HepG2 (cell line): ENCODE data around the gene CRADD. TPM values are rescaled to one million over a fixed set of nuclear protein-coding genes. Genes with fewer than 3 reads are reported as not detected.

Source experiments
- GMEB1 ChIP-seq: sonication (generic); formaldehyde crosslinking; IDR thresholded peaks from 2 replicates; pipeline ENCODE4 v1.5.1; 2020; ENCODE audit warnings: missing genetic modification reagents, mild to moderate bottlenecking, borderline replicate concordance
- IRF1 ChIP-seq: sonication (generic); formaldehyde crosslinking; IDR thresholded peaks from 2 replicates; pipeline ENCODE4 v1.4.0; 2020; ENCODE audit warnings: low read depth, mild to moderate bottlenecking, missing genetic modification reagents
- JARID2 ChIP-seq: sonication (generic); formaldehyde crosslinking; IDR thresholded peaks from 2 replicates; pipeline ENCODE4 v1.8.1; 2023; ENCODE audit warnings: missing genetic modification reagents, inconsistent platforms; ENCODE audit not compliant: insufficient replicate concordance
- MLXIP ChIP-seq: sonication (generic); formaldehyde crosslinking; IDR thresholded peaks from 2 replicates; pipeline ENCODE4 v1.9.0; 2021; ENCODE audit warnings: missing genetic modification reagents, borderline replicate concordance
- NR0B2 ChIP-seq: sonication (generic); formaldehyde crosslinking; IDR thresholded peaks from 2 replicates; pipeline ENCODE4 v1.4.0; 2020; ENCODE audit warnings: mild to moderate bottlenecking, missing genetic modification reagents
- REXO4 ChIP-seq: sonication (generic); formaldehyde crosslinking; IDR thresholded peaks from 2 replicates; pipeline ENCODE4 v1.8.0; 2022; ENCODE audit warnings: missing genetic modification reagents, mild to moderate bottlenecking, borderline replicate concordance
- SALL1 ChIP-seq: sonication (generic); formaldehyde crosslinking; IDR thresholded peaks from 2 replicates; pipeline ENCODE4 v1.8.0; 2022; ENCODE audit warnings: mild to moderate bottlenecking, missing genetic modification reagents
- SNAI1 ChIP-seq: sonication (generic); formaldehyde crosslinking; IDR thresholded peaks from 2 replicates; pipeline ENCODE4 v1.5.0; 2020; ENCODE audit warnings: mild to moderate bottlenecking, missing genetic modification reagents, borderline replicate concordance
- STAG1 ChIP-seq: sonication (generic); formaldehyde crosslinking; IDR thresholded peaks from 2 replicates; pipeline ENCODE4 v1.4.0; 2020; ENCODE audit warnings: missing genetic modification reagents
- TARDBP ChIP-seq: sonication (generic); formaldehyde crosslinking; IDR thresholded peaks from 2 replicates; pipeline ENCODE4 v1.8.0; 2022; ENCODE audit warnings: mild to moderate bottlenecking, missing genetic modification reagents
- TRIM24 ChIP-seq: sonication (generic); formaldehyde crosslinking; IDR thresholded peaks from 2 replicates; pipeline ENCODE4 v1.8.0; 2022; ENCODE audit warnings: mild to moderate bottlenecking, missing genetic modification reagents
- ZBTB3 ChIP-seq: sonication (generic); formaldehyde crosslinking; IDR thresholded peaks from 2 replicates; pipeline ENCODE4 v1.4.0; 2020; ENCODE audit warnings: low read depth, mild to moderate bottlenecking, moderate library complexity, missing genetic modification reagents, borderline replicate concordance
- ZFAT ChIP-seq: sonication (generic); formaldehyde crosslinking; conservative IDR thresholded peaks from 2 replicates; pipeline ENCODE4 v1.8.1; 2023; ENCODE audit warnings: missing genetic modification reagents, inconsistent platforms
- ZFP91 ChIP-seq: sonication (generic); formaldehyde crosslinking; IDR thresholded peaks from 2 replicates; pipeline ENCODE4 v1.9.0; 2022; ENCODE audit warnings: missing genetic modification reagents, mild to moderate bottlenecking, borderline replicate concordance
- ZFY ChIP-seq: sonication (generic); formaldehyde crosslinking; IDR thresholded peaks from 2 replicates; pipeline ENCODE4 v1.4.0; 2020; ENCODE audit warnings: missing genetic modification reagents
- ZNF230 ChIP-seq: sonication (generic); formaldehyde crosslinking; IDR thresholded peaks from 2 replicates; pipeline ENCODE4 v1.4.0; 2020; ENCODE audit warnings: mild to moderate bottlenecking, missing genetic modification reagents
- ZNF564 ChIP-seq: sonication (generic); formaldehyde crosslinking; IDR thresholded peaks from 2 replicates; pipeline ENCODE4 v1.8.1; 2023; ENCODE audit warnings: mild to moderate bottlenecking, missing genetic modification reagents
- ZNF816 ChIP-seq: sonication (generic); formaldehyde crosslinking; IDR thresholded peaks from 2 replicates; pipeline ENCODE4 v1.8.0; 2022; ENCODE audit warnings: missing genetic modification reagents, mild to moderate bottlenecking, borderline replicate concordance
- polyA plus RNA-seq, 8 experiments: library from polyadenylated mRNA; depleted of rRNA in 3 of 8; stranded (reverse) in 7 of 8; unstranded in 1 of 8; fragments of >200 nt; fragmentation: Illumina TruSeq in 4 of 8; extraction: Trizol in 4 of 8; gene quantifications; 2 replicates each; pipeline versions ENCODE4 v1.2.1 to v1.2.3, GENCODE V29; 2011 to 2016; ENCODE audit warnings: low read depth in 4 of 8, missing spikeins in 1 of 8, mixed read lengths in 1 of 8; ENCODE audit not compliant: insufficient read depth in 1 of 8
- total RNA-seq, 5 experiments: library from RNA; depleted of rRNA; stranded (reverse); fragments of >200 nt; fragmentation: Illumina TruSeq; extraction: Trizol; gene quantifications; 2 replicates each; pipeline ENCODE4 v1.2.3, GENCODE V29; 2016; ENCODE audit warnings: low read depth in 1 of 5

Gene CRADD
- total and polyA plus RNA-seq, 2 of the 13 experiments (the other 11 are each of a cell fraction or from before 2014, with no cell fraction given): 12.4 to 18.8 TPM

GRCh38 chr12:93742110-93742934 is 65.1 kb downstream of the CRADD start (continued):
- TF ChIP-seq ZNF816 (0 out of 2 replicates have a peak, but pooled peaks have one; percentile 58), SNAI1 (CRISPR knock-in tag) (no peak), NR0B2 (CRISPR knock-in tag) (0 out of 2 replicates have a peak, but pooled peaks have one; percentile 44), GMEB1 (CRISPR knock-in tag) (0 out of 2 replicates have a peak, but pooled peaks have one; percentile 9), ZNF564 (CRISPR knock-in tag) (0 out of 2 replicates have a peak, but pooled peaks have one; percentile 51), TRIM24 (CRISPR knock-in tag) (no peak), MLXIP (no peak), ZFAT (no peak), JARID2 (no peak), ZNF230 (CRISPR knock-in tag) (no peak), REXO4 (CRISPR knock-in tag) (no peak), TARDBP (CRISPR knock-in tag) (0 out of 2 replicates have a peak, but pooled peaks have one; percentile 37), ZBTB3 (CRISPR knock-in tag) (no peak), SALL1 (CRISPR knock-in tag) (peak; percentile 47; the same call in 1 of the 2 replicates), IRF1 (CRISPR knock-in tag) (no peak), ZFY (peak; percentile 57), ZFP91 (CRISPR knock-in tag) (no peak), STAG1 (CRISPR knock-in tag) (peak; percentile 64)
